Measurements from ENCODE around the gene BLOC1S1. TPM values are rescaled to one million over a fixed set of nuclear protein-coding genes. Genes with fewer than 3 reads are reported as not detected.

BLOC1S1 gene
- total RNA-seq, 4 donors from 2014 or later: 158 to 494 (median 381) TPM

DNA sequence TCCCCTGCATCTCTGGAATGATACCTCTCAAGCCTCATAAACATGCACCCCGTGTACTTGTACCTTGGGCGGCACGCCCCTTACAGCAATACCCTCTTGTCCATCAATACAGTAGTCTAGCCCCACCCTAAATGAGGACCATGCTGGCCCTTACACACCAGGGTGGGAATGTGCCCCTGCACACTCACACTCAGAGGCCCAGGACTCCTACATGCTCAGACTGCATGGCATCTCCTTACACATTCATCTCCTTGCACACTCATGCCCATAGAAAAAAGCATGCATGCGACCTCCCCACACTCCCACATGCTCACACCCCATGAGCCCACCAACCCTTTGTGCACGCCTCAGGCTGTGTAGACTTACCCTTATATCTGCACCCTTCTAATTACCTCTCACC is 30.2 kb upstream of the BLOC1S1 start:
- H3K27ac ChIP-seq: no peak overlapping the region
- peaks cover 7 to 26% (median 15%) of the 10 kb centered on the region in 4 donors for H3K4me1 ChIP-seq
- H3K36me3 ChIP-seq: no peaks in the 10 kb centered on the region
- no peak overlapping the region for H3K4me3 ChIP-seq
- DNase-seq: no peak
- H3K27me3 ChIP-seq: no peaks in the 10 kb centered on the region
- H3K9me3 ChIP-seq: no peaks in the 10 kb centered on the region
- in situ Hi-C loops (cut with MboI; ENCODE audit: low pct_ligation_motif_present in 1 of 4, low pct_unique_long_range_greater_than_20kb in 1 of 4, low sequenced_read_pairs in 3 of 4) (no loop called here), intact Hi-C loops (cut with DNase I; ENCODE audit: low total_unique reads) (no loop called here)
- no peak for TF ChIP-seq POLR2AphosphoS5 (IDR thresholded peaks at IDR 0.05)
- no peak for TF ChIP-seq EP300 (IDR thresholded peaks at IDR 0.05; ENCODE audit: low read depth)
- 78 to 87% methylated on average over 4 to 5 of the region's 5 CpGs for WGBS, 2 donors (ENCODE audit: low coverage in 1 of 2)

DNA sequence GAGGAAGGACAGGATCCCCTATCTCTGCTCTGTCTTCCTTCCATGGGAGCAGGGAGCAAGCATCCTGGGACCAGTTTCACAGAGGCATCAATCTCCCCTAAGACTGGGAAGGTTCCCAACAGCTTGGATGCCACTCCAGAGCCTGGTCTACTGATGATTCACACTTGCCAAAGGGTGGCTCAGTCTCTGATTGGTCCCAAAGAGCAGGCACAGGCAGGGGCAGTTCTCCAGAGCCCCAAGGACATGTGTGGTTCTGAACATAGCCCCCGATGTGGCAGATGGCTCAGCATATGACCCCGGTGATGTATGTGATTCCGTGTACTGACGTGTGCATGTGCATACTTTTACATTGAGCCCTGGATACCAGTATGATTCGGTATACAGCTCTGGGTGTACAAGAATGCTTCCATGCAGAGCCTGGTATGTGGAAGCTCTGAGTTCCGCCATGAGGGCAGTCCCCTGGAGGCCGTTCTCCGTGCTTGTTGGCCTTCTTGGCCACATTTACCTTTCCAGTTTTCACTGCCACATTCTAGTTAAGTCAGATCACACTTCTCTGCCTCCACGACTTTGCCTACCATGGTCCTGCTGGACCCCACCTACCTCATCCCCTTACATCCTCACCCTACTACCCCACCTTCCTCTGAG is 29.4 kb upstream of the BLOC1S1 start:
- Histone ChIP-seq H3K4me3 (no peak overlapping the region), H3K9me3 (no peaks in the 10 kb centered on the region), H3K36me3 (no peaks in the 10 kb centered on the region), H3K4me1 (peaks cover 5 to 18% (median 8%) of the 10 kb centered on the region in 4 donors), H3K27ac (no peak overlapping the region), H3K27me3 (no peaks in the 10 kb centered on the region)
- no peak for DNase-seq
- TF ChIP-seq EP300 (IDR thresholded peaks at IDR 0.05; ENCODE audit: low read depth) (no peak), POLR2AphosphoS5 (IDR thresholded peaks at IDR 0.05) (no peak), POLR2A (IDR thresholded peaks at IDR 0.05) (no peak)
- TF ChIP-seq, protein P1, sequence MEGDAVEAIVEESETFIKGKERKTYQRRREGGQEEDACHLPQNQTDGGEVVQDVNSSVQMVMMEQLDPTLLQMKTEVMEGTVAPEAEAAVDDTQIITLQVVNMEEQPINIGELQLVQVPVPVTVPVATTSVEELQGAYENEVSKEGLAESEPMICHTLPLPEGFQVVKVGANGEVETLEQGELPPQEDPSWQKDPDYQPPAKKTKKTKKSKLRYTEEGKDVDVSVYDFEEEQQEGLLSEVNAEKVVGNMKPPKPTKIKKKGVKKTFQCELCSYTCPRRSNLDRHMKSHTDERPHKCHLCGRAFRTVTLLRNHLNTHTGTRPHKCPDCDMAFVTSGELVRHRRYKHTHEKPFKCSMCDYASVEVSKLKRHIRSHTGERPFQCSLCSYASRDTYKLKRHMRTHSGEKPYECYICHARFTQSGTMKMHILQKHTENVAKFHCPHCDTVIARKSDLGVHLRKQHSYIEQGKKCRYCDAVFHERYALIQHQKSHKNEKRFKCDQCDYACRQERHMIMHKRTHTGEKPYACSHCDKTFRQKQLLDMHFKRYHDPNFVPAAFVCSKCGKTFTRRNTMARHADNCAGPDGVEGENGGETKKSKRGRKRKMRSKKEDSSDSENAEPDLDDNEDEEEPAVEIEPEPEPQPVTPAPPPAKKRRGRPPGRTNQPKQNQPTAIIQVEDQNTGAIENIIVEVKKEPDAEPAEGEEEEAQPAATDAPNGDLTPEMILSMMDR (IDR thresholded peaks at IDR 0.05): no peak
- intact Hi-C loops (cut with DNase I; ENCODE audit: low total_unique reads): no loop called here
- WGBS, 2 donors (ENCODE audit: low coverage in 1 of 2): 87 to 90% methylated on average over 5 to 9 of the region's 9 CpGs
- in situ Hi-C loops (cut with MboI; ENCODE audit: low pct_ligation_motif_present in 1 of 4, low pct_unique_long_range_greater_than_20kb in 1 of 4, low sequenced_read_pairs in 3 of 4): no loop called here

DNA sequence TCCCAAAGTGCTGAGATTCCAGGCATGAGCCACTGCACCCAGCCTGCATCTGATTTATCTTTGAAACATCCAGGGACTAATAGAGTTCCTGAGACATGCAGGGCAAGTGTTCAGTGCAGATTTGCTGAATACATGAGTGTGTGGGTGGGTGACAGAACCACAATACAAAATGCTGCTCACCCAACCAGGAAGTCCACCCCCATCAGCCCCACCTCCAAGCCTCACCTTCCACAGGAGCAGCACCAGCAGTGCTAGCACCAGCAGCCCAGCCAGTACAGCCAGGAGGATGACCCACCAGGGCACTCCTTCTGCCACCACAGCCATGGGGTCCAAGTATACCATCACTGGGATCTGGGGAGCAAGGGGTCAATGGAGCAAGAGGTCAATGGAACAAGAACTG is 28.1 kb upstream of the BLOC1S1 start:
- Histone ChIP-seq H3K27ac (no peak overlapping the region), H3K36me3 (no peaks in the 10 kb centered on the region), H3K27me3 (no peaks in the 10 kb centered on the region), H3K4me1 (peaks cover 0 to 8% (median 2%) of the 10 kb centered on the region in 4 donors), H3K9me3 (no peaks in the 10 kb centered on the region), H3K4me3 (no peak overlapping the region)
- in situ Hi-C loops (cut with MboI; ENCODE audit: low pct_ligation_motif_present in 1 of 4, low pct_unique_long_range_greater_than_20kb in 1 of 4, low sequenced_read_pairs in 3 of 4) (no loop called here), intact Hi-C loops (cut with DNase I; ENCODE audit: low total_unique reads) (no loop called here)
- TF ChIP-seq EP300 (IDR thresholded peaks at IDR 0.05; ENCODE audit: low read depth): no peak
- no peak for DNase-seq

DNA sequence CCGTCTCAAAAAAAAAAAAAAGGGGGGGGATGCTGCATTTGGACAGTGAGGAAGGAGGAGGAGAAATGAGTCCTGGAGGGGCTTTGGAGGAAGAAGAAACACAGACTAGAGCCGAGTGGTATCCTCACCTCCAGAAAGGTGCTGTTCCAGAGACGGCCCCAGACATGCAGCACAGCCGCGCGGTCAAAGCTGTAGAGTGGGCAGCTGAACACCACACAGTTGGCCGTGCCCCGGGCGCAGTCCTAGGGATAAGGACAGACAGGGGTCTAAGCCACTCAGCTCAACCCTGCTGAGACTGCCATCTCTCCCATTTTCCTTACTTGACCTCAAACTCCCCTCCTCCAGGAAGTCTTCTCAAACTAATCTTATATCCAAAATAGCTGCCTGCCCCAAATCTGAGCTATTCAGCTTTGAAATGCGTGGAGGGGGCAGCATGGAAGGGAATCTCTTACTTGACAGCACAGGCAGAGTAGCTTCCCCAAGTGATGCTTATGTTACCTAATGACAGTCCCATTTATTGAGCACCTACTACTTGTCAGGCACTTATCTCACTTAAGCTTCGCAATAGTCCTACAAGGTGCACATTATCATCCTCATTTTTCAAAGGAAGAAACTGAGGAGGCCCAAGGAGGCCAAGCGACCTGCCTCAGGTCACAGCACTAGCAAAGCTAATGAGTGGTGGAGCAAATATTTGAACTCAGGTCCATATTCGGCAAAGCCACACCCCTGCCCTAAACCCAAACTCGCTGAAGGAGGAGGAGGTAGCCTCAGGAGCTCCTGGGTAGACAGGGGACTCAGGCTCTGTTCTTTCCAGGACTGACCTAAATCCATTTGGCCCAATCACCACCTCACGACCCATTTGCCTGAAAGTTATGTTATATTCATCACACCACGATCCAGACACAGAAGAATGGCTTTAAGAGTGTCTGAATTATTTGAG is 26.9 kb upstream of the BLOC1S1 start:
- Histone ChIP-seq H3K27me3 (no peaks in the 10 kb centered on the region), H3K36me3 (no peaks in the 10 kb centered on the region), H3K9me3 (no peaks in the 10 kb centered on the region), H3K27ac (no peak overlapping the region), H3K4me3 (no peak overlapping the region), H3K4me1 (no peaks in the 10 kb centered on the region)
- intact Hi-C loops (cut with DNase I; ENCODE audit: low total_unique reads): no loop called here
- WGBS, 2 donors (ENCODE audit: low coverage in 1 of 2): 80 to 100% methylated on average over 2 to 16 of the region's 16 CpGs
- TF ChIP-seq POLR2A (IDR thresholded peaks at IDR 0.05) (no peak), POLR2AphosphoS5 (IDR thresholded peaks at IDR 0.05) (no peak), EP300 (IDR thresholded peaks at IDR 0.05; ENCODE audit: low read depth) (no peak)
- TF ChIP-seq, protein P1 (IDR thresholded peaks at IDR 0.05): no peak
- in situ Hi-C loops (cut with MboI; ENCODE audit: low pct_ligation_motif_present in 1 of 4, low pct_unique_long_range_greater_than_20kb in 1 of 4, low sequenced_read_pairs in 3 of 4): no loop called here
- no peak for DNase-seq

DNA sequence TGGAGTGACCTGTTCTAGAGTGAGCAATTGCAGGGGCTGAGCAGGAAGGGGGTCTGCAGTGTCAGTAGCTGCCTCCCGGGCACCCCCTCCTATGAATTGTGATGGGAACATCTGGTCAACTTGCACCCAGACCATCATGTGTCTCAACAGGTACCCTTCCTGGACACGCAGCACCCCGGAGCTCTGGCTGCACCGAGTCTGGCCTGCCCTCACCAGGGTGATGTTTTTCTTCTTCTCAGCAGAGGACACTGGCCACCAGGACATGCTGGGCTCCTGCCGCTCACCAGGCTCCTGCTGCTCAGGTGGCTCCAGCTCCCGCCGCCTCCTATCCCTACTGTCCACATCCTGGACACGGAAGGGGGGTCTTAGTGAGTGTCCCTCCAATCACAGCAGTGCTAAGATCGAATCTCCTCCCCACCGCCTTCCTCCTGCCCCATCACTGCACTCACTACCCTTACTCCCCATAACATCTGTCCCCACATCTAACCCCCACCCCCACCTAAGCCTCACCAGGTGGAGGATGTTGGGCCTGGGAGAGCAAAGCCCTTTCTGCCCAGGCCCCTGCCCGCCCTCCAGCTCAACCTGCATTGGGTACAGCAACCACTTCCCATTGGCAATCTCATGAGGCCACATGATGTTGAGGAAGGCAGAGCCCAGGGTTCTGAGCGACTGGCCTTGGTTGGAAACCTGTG is 23.1 kb upstream of the BLOC1S1 start:
- 75 to 93% methylated on average over 2 to 12 of the region's 12 CpGs for WGBS, 2 donors (ENCODE audit: low coverage in 1 of 2)
- Histone ChIP-seq H3K36me3 (no peaks in the 10 kb centered on the region), H3K4me1 (no peaks in the 10 kb centered on the region), H3K27ac (no peak overlapping the region), H3K27me3 (no peaks in the 10 kb centered on the region), H3K9me3 (no peaks in the 10 kb centered on the region), H3K4me3 (no peak overlapping the region)
- DNase-seq: no peak
- in situ Hi-C loops (cut with MboI; ENCODE audit: low pct_ligation_motif_present in 1 of 4, low pct_unique_long_range_greater_than_20kb in 1 of 4, low sequenced_read_pairs in 3 of 4) (no loop called here), intact Hi-C loops (cut with DNase I; ENCODE audit: low total_unique reads) (no loop called here)
- TF ChIP-seq POLR2A (IDR thresholded peaks at IDR 0.05) (no peak), POLR2AphosphoS5 (IDR thresholded peaks at IDR 0.05) (no peak), EP300 (IDR thresholded peaks at IDR 0.05; ENCODE audit: low read depth) (no peak)
- TF ChIP-seq, protein P1 (IDR thresholded peaks at IDR 0.05): no peak

All from transverse colon (tissue), 4 donors.